Liver (tissue), 3 donors: ENCODE results near the gene FTO.

ENCODE experiments used
- CTCF ChIP-seq: fragments of 150-350 bp; IDR thresholded peaks from 2 replicates; pipeline ENCODE4 v1.5.1; 2017; ENCODE audit warnings: improper control_type of control experiment, low read depth, low read length; ENCODE audit not compliant: missing input control
- EGR1 ChIP-seq, 2 donors: IDR thresholded peaks; 2 replicates each; pipeline ENCODE4 v1.6.1; 2016 to 2018; ENCODE audit warnings: antibody characterized with exemption in 2 of 2, low read depth in 2 of 2
- FOXA1 ChIP-seq: IDR thresholded peaks from 2 replicates; pipeline ENCODE4 v1.6.1; 2016; ENCODE audit warnings: antibody characterized with exemption
- GABPA ChIP-seq, 2 donors: IDR thresholded peaks in 1 of 2; conservative IDR thresholded peaks in 1 of 2; 2 replicates each; pipeline ENCODE4 v1.6.1; 2016; ENCODE audit warnings: antibody characterized with exemption in 2 of 2, mild to moderate bottlenecking in 1 of 2, moderate library complexity in 1 of 2
- HNF4A ChIP-seq, 2 donors: conservative IDR thresholded peaks; 2 replicates each; pipeline ENCODE4 v1.6.1; 2016; ENCODE audit warnings: antibody characterized with exemption in 2 of 2, mild to moderate bottlenecking in 2 of 2
- JUND ChIP-seq, 2 donors: IDR thresholded peaks; 2 replicates each; pipeline ENCODE4 v1.6.1; 2016; ENCODE audit warnings: antibody characterized with exemption in 2 of 2
- MAX ChIP-seq: IDR thresholded peaks from 2 replicates; pipeline ENCODE4 v1.6.1; 2016; ENCODE audit warnings: antibody characterized with exemption
- RAD21 ChIP-seq, 2 donors: IDR thresholded peaks; 2 replicates each; pipeline ENCODE4 v1.6.1; 2016; ENCODE audit warnings: antibody characterized with exemption in 2 of 2, mild to moderate bottlenecking in 2 of 2
- REST ChIP-seq: IDR thresholded peaks from 2 replicates; pipeline ENCODE4 v1.6.1; 2016; ENCODE audit warnings: antibody characterized with exemption, mild to moderate bottlenecking
- SP1 ChIP-seq: IDR thresholded peaks from 2 replicates; pipeline ENCODE4 v1.6.1; 2018; ENCODE audit warnings: antibody characterized with exemption, mild to moderate bottlenecking
- TAF1 ChIP-seq: conservative IDR thresholded peaks from 2 replicates; pipeline ENCODE4 v1.6.1; 2016; ENCODE audit warnings: antibody characterized with exemption, mild to moderate bottlenecking
- donor health status: healthy.
- donor health status: healthy.

GRCh38 chr16:54068212-54068611, 364.3 kb downstream of the FTO start:
- TF ChIP-seq CTCF (no peak), EGR1 (IDR thresholded peaks at IDR 0.05; ENCODE audit: low read depth in 2 of 2) (no peak), SP1 (no peak), TAF1 (no peak), JUND (IDR thresholded peaks at IDR 0.05) (no peak), FOXA1 (no peak), REST (no peak), MAX (no peak), RAD21 (IDR thresholded peaks at IDR 0.05) (no peak), GABPA (IDR thresholded peaks at IDR 0.05 in 1 of 2, conservative IDR thresholded peaks at IDR 0.05 in 1 of 2) (no peak), HNF4A (conservative IDR thresholded peaks at IDR 0.05) (no peak)
